ENCODE results near the gene EHHADH.

GRCh38 chr3:185215873-185216606 is 37.8 kb downstream of the EHHADH start:
- TF ChIP-seq POLR2A (IDR thresholded peaks at IDR 0.05), result no peak
- TF ChIP-seq CTCF (IDR thresholded peaks at IDR 0.05), result no peak

Measured in lower leg skin (tissue), 3 donors.